ENCODE measurements around the gene CCNK.

DNA sequence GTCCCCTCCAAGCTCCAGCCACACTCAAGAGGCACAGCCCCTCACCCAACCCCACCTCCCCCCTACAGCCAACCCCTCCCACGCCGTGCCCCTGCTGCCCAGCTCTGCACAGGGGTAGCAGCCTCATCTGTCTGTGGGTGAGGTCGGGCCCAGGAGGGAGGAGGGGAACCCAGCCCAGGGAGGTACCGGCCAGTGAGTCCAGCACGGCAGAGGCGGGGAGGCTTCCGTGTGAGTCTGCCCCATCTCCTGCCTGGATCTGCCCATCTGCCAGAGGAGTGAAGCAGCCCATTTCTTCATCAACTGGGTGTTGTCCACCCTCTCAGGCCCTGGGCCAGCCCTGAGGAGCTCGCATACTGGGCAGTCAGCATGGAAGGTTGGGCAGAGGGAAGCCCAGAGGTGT is 54.2 kb downstream of the CCNK start:
- TF ChIP-seq CTCF (IDR thresholded peaks at IDR 0.05; ENCODE audit: insufficient read depth, low read length, poor library complexity, severe bottlenecking) (no peak), EZH2phosphoT487 (conservative IDR thresholded peaks at IDR 0.05; ENCODE audit: low read length) (no peak)

Measured in SU-DHL-6 (cell line).